GM12873 (cell line): ENCODE data around the gene BLTP3A.

Source experiments
- TF ChIP-seq, protein P1 (sequence below): IDR thresholded peaks from 2 replicates; pipeline ENCODE4 v1.5.1; 2012; ENCODE audit warnings: low read depth, mild to moderate bottlenecking, moderate library complexity, low read length, control low read depth; ENCODE audit not compliant: insufficient read depth; ENCODE audit errors: missing control alignments

The BLTP3A gene

DNA sequence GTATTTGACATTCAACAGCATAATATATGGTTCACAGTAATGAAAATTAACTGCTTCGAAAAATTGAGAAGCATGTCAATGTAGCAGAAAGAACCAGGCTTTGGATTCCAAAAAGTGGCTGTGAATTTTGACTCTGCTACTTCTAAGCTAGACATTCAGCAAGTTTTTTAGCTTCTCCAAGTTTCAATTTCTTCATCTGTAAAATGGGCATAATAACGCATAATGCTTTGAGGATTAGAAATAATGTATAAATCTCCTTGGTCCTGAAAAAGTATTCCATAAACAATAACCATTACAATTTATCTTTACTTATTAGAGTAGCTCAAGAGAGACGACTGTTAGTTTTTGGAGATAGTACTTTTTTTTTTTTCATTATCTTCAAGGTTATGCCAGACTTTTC is 7.7 kb downstream of the BLTP3A start:
- TF ChIP-seq, protein P1, sequence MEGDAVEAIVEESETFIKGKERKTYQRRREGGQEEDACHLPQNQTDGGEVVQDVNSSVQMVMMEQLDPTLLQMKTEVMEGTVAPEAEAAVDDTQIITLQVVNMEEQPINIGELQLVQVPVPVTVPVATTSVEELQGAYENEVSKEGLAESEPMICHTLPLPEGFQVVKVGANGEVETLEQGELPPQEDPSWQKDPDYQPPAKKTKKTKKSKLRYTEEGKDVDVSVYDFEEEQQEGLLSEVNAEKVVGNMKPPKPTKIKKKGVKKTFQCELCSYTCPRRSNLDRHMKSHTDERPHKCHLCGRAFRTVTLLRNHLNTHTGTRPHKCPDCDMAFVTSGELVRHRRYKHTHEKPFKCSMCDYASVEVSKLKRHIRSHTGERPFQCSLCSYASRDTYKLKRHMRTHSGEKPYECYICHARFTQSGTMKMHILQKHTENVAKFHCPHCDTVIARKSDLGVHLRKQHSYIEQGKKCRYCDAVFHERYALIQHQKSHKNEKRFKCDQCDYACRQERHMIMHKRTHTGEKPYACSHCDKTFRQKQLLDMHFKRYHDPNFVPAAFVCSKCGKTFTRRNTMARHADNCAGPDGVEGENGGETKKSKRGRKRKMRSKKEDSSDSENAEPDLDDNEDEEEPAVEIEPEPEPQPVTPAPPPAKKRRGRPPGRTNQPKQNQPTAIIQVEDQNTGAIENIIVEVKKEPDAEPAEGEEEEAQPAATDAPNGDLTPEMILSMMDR, result no peak

DNA sequence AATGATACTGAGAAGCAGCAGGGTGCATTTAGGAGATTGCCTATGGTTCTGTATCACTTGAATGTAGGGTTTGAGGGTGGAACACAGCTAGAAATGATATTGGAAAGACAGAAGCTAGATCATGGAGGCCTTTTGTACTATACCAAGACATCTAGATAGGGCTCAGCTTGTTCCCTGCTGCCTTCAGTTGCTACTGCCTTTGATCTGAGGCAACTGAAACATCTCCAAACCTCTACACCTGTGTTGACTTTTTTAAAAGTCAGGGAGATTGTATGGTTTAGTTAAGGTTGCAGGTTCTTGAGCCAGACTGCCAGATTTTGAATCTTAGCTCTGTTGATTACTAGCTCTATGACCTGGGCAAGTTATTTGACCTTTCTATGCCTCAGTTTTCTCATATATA is 12.7 kb downstream of the BLTP3A start:
- TF ChIP-seq, protein P1, result no peak

DNA sequence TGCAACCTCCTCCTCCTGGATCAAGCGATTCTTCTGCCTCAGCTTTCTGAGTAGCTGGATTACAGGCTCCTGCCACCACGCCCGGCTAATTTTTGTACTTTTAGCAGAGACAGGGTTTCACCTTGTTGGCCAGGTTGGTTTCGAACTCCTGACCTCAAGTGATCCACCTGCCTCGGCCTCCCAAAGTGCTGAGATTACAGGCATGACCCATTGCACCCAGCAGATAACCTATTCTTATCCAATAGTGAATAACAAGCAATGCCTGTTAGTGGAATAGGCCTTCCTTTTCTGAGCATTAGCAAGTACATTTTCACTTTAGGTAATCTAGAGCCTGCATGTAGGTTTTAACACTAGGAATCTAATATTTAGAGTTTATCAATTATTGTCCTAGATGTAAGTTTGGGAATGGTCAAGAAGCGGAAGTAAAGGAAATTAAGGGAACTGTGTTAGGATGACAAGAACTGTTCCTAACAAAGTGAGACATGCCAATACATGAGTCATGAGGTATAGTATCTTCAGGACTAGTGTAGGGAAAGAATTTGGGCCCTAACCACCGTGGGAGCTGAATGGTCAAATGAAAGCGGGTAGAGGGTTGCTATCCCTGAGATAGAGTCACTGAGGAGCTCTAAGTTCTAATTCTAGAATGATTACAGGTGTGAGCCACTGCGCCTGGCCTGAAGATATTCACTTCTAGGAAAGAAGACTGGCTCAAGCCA is 15.0 kb downstream of the BLTP3A start:
- TF ChIP-seq, protein P1, result no peak

GRCh38 chr6:34810017-34810882 is 18.4 kb downstream of the BLTP3A start:
- TF ChIP-seq, protein P1, result no peak

GRCh38 chr6:34810936-34811632 is 19.2 kb downstream of the BLTP3A start:
- TF ChIP-seq, protein P1, result no peak

- TF ChIP-seq, protein P1, result no peak
Observed at GRCh38 chr6:34813028-34813713, 21.3 kb downstream of the BLTP3A start.
